Stimulated activated naive CD8-positive, alpha-beta T cell treated with anti-CD3 and anti-CD28 coated beads, Interleukin-15, Interleukin-2, amounts not matched to agents 100 ng/mL and 50 ng/mL, for 24 hours (primary cell): ENCODE results near the gene MECP2.
A peak's percentile ranks its signal among the peaks of the same experiment; 100 is the strongest.

Experiments
- H3K27ac Mint-ChIP-seq: one replicate; pipeline ENCODE4 v1.8.0; 2021; ENCODE audit warnings: mild to moderate bottlenecking, mixed read lengths
- H3K27me3 Mint-ChIP-seq: one replicate; pipeline ENCODE4 v1.8.0; 2021; ENCODE audit warnings: mixed read lengths
- H3K36me3 Mint-ChIP-seq: one replicate; pipeline ENCODE4 v1.8.0; 2021; ENCODE audit warnings: low read depth, mixed read lengths
- H3K4me1 Mint-ChIP-seq: one replicate; pipeline ENCODE4 v1.8.0; 2021; ENCODE audit warnings: low read depth, mixed read lengths
- H3K4me3 Mint-ChIP-seq: one replicate; pipeline ENCODE4 v1.8.0; 2021; ENCODE audit warnings: mild to moderate bottlenecking, mixed read lengths
- H3K9me3 Mint-ChIP-seq: one replicate; pipeline ENCODE4 v1.8.0; 2021; ENCODE audit warnings: mixed read lengths

MECP2 gene

DNA sequence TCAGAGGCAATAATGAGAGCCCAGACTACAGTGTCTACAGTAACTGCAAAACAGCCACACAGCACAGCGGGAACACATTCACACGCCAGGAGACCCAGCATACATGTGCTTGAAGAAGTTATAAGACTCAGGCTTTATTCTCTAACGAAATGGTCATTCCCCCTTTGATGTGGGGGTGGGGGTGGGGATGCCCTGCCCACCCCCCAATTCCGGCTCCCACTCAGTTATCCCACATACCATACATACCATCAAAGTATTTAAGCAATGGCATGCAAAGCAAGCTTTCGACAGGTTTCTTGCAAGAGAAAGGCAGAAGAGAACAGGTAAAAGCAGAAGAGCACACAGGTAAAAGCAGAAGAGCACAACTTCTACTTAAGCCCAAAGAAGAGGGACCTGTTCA is 3.6 kb downstream of the MECP2 start:
- no peaks in the 10 kb centered on the region for H3K27me3 Mint-ChIP-seq
- H3K4me1 Mint-ChIP-seq = peaks cover 69% of the 10 kb centered on the region
- peak overlapping the region; percentile 47 for H3K27ac Mint-ChIP-seq
- peaks cover 33% of the 10 kb centered on the region for H3K36me3 Mint-ChIP-seq
- no peaks in the 10 kb centered on the region for H3K9me3 Mint-ChIP-seq
- peak overlapping the region; percentile 91 for H3K4me3 Mint-ChIP-seq

DNA sequence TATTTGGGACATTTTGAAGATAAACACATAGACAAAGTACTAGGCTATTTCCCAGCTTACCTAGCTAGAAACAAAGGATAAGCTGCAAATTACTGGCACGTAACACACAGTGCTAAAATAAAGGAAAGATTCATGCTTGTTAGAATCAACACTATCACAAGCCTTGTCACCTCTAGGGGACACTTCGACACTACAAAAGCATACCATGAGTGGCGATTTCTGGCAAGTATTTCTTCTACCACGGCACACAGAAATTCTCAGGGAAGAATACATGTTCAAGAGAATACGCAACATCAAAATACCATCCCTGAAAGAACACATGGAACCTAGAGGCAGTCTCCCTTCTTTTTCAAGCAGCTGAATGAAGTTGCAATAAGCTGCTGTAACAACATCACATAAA is 5.1 kb downstream of the MECP2 start:
- Mint-ChIP-seq H3K27me3 (no peaks in the 10 kb centered on the region), H3K4me3 (peak overlapping the region; percentile 67), H3K36me3 (peaks cover 39% of the 10 kb centered on the region), H3K4me1 (peaks cover 68% of the 10 kb centered on the region), H3K9me3 (no peaks in the 10 kb centered on the region), H3K27ac (peak overlapping the region; percentile 84)

DNA sequence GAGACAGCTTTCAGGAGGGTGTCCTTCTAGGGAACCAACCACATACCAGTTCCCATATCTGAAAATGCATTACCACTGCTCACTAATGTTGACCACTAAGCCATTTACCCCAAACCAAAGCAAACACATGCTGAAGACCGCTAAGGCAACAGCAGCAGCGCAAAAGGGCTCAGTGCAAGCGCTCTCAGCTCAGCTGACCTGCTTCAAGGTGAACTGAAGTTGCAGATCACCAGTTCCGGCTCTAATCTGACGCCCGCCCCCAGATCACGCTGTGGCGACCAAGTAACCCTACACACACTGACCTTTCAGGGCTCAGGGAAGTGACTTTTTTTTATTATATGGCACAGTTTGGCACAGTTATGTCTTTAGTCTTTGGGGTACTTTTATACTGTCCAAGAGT is 5.8 kb downstream of the MECP2 start:
- Mint-ChIP-seq H3K36me3 (peaks cover 39% of the 10 kb centered on the region), H3K4me1 (peaks cover 68% of the 10 kb centered on the region), H3K4me3 (no peak overlapping the region), H3K27ac (peak overlapping the region; percentile 26), H3K27me3 (no peaks in the 10 kb centered on the region), H3K9me3 (no peaks in the 10 kb centered on the region)

DNA sequence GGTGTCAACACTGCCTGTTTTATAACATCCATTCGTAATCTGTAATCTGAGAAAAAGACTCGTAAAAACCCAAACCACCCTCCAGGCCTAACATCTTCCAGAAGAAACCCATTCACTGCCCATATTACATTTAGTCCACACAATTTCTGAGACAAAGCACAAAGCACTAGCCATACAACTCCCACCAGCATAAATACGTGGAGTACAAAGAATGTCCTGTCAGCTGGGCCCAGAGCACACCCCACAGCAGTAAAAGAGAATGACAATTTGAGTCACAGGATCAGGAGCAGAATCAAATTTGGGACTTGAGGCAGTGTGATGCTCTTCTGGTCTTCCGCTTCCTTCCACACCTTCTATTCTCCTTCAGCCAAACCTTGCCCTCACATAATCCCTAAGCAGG is 6.8 kb downstream of the MECP2 start:
- H3K27me3 Mint-ChIP-seq = no peaks in the 10 kb centered on the region
- H3K36me3 Mint-ChIP-seq = peaks cover 32% of the 10 kb centered on the region
- H3K9me3 Mint-ChIP-seq = no peaks in the 10 kb centered on the region
- peaks cover 61% of the 10 kb centered on the region for H3K4me1 Mint-ChIP-seq
- no peak overlapping the region for H3K4me3 Mint-ChIP-seq
- H3K27ac Mint-ChIP-seq = peak overlapping the region; percentile 72

DNA sequence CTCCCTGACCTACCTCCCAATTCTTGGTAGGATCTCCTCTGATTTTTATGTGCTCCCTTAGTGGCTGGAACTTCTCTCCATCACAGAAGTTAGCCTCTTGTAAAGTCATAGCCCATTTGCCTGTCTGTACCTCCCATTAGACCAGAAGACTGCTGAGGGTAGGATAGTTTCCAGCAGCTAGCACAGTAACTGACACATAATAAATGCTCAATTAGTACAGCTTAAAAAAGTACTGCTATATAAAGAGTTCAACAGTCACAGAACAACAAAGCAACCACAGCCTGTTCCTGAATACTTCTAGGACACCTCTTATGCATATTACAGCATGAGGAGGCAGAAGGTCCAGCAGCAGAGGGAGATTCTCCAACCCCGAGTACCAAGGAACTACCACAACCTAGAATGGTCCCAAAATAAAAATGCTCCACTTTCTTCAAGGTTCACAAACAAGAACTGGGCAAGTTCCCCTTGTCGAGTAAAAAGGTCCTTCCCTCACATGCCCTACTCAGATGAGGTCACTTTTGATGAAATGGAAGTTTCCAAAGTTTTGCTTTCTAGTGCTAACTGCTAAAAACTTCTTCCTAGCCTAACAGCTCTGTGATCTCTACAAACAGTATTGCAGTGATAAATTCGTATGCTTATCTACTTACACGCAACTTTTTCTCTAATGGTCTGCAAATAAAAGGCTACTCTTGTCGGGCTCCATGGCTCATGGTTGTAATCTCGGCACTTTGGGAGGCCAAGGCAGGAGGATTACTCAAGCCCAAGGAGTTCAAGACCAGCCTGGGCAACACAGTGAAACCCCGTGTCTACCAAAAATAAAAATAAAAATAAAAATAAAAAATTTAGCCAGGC is 12.8 kb downstream of the MECP2 start:
- Mint-ChIP-seq H3K4me3 (peak overlapping the region; percentile 19), H3K36me3 (peaks cover 28% of the 10 kb centered on the region), H3K27ac (peak overlapping the region; percentile 93)

DNA sequence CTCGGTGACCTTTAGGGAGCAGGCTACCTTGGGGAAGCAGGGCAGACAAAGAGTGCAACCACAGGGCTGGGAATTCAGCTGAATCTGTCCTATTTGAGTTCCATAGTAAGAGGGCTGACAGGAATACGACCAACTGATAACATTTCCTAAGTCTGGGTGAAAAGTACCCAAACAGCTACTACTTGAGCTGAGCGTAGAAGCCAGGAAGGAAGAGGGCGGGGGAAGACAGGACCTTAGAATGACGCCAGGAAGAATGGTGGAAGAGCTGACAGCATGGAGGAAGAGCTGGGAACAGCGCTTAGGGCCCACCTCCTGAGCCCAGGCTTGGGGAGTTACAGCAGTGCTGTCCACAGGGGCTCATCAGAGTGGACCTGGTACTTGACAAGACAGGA is 14.4 kb downstream of the MECP2 start:
- Mint-ChIP-seq H3K4me3 (peak overlapping the region; percentile 4), H3K27ac (peak overlapping the region; percentile 64)

More for the DNA sequence above, 12.8 kb downstream of the MECP2 start:
- Mint-ChIP-seq H3K4me1 (peaks cover 36% of the 10 kb centered on the region), H3K27me3 (no peaks in the 10 kb centered on the region), H3K9me3 (no peaks in the 10 kb centered on the region)

DNA sequence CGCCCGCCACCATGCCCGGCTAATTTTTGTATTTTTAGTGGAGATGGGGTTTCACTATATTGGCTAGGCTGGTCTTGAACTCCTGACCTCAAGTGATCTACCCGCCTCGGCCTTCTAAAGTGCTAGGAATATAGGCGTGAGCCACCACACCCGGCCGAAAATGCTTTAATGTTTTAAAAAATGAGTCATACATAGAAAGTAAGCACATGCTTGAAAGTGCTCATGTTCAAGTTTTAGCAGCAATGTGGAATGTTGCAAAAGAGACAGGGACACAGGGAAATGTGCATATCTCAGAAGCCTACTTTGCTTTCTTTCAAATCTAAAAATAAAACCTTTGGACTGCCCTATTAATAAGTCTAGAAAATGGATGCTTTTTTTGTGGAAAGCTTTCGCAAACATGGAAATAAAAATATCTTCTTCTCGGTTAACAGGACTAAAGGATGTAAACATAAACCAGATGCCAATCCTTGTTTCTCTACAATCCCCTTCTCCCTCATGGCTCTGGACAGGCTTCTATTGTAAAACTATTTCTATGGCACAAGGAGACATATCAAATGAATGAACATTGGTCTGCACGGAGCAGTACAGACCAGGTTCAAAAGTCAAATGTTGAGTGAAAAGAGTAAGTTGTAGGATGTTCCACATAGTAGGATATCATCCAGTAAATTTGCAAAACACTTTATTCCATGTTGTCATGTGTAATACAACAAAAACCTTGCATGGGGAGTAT is 15.0 kb downstream of the MECP2 start:
- Mint-ChIP-seq H3K27me3 (no peaks in the 10 kb centered on the region), H3K4me3 (peak overlapping the region; percentile 4), H3K9me3 (no peaks in the 10 kb centered on the region), H3K36me3 (peaks cover 24% of the 10 kb centered on the region), H3K4me1 (peaks cover 31% of the 10 kb centered on the region), H3K27ac (peak overlapping the region; percentile 64)

More for the DNA sequence above, 14.4 kb downstream of the MECP2 start:
- peaks cover 36% of the 10 kb centered on the region for H3K4me1 Mint-ChIP-seq
- no peaks in the 10 kb centered on the region for H3K27me3 Mint-ChIP-seq
- H3K9me3 Mint-ChIP-seq = no peaks in the 10 kb centered on the region
- H3K36me3 Mint-ChIP-seq = peaks cover 29% of the 10 kb centered on the region

DNA sequence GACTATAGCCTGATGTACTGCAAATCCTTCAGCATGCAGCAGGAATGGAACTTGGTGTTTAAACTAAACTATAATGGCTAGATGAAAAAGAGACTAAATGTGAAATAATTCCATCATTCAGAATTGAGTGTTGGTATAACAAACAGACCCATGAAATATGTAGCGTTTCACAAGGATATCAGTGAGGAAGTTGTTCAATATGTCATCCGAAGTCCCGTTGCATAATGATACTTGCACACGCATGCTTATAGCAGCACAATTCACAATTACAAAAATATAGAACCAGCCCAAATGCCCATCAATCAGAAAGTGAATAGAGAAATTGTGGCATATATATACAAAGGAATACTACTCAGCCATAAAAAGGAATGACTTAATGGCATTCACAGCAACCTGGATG is 20.4 kb downstream of the MECP2 start:
- no peaks in the 10 kb centered on the region for H3K27me3 Mint-ChIP-seq
- H3K36me3 Mint-ChIP-seq = peaks cover 24% of the 10 kb centered on the region
- no peak overlapping the region for H3K27ac Mint-ChIP-seq
- no peak overlapping the region for H3K4me3 Mint-ChIP-seq
- peaks cover 47% of the 10 kb centered on the region for H3K4me1 Mint-ChIP-seq
- no peaks in the 10 kb centered on the region for H3K9me3 Mint-ChIP-seq

DNA sequence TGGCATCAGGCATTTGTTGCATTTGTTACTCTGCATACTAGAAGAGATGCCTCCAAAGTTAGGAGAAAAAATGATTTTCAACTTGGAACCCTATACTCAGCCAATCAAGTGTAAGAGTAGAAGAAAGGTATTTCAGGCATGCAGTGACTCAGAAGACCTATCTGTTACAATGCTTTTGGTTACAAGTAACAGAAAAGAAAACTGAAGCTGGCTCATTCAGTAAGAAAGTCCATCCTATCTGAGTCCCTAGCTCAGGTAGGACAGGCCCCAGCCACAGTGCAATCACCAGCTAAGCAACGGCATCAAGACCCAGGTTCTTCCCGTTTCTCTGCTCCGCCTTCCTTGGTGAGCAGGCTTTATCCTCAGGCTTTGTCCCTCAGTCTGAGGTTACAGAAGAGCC is 23.3 kb downstream of the MECP2 start:
- Mint-ChIP-seq H3K36me3 (peaks cover 34% of the 10 kb centered on the region), H3K4me3 (no peak overlapping the region), H3K9me3 (no peaks in the 10 kb centered on the region), H3K27me3 (no peaks in the 10 kb centered on the region), H3K4me1 (peaks cover 52% of the 10 kb centered on the region), H3K27ac (no peak overlapping the region)

DNA sequence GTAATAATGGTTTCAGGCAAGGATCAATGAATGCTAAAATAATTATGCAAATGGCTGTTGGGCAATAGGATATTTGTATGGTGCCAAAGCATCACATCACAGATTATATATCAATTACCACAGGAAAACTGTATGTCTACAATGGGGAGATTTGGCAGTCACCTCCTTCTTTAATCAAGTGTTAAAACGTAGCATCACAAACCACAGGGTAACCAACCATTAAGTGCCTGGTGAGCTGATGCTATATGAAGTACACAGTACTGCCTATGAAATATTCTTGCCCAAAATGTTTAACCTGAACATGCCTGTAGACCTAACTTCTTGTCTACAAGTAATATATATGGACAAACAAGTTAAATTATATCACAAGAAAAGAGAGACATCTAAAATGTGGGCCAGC is 25.3 kb downstream of the MECP2 start:
- H3K9me3 Mint-ChIP-seq = no peaks in the 10 kb centered on the region
- H3K27me3 Mint-ChIP-seq = no peaks in the 10 kb centered on the region
- H3K4me1 Mint-ChIP-seq = peaks cover 61% of the 10 kb centered on the region
- no peak overlapping the region for H3K27ac Mint-ChIP-seq
- peaks cover 30% of the 10 kb centered on the region for H3K36me3 Mint-ChIP-seq
- no peak overlapping the region for H3K4me3 Mint-ChIP-seq

DNA sequence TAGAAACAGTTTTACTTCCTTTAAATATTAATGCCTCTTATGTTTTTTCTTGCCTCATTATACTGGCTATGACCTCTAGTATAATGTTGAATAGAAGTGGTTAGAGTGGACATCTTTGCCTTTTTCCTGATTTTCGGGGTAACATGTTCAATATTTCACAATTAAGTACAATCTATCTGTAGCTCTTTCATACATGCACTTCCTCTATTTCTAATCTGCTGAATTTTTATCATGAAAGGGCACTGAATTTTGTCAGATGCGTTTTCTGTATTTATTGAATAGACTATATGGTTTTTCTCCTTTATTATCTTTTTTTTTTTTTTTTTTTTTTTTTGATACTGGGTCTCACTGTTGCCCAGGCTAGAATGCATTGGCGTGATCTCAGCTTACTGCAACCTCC is 29.0 kb downstream of the MECP2 start:
- Mint-ChIP-seq H3K27me3 (no peaks in the 10 kb centered on the region), H3K27ac (no peak overlapping the region), H3K4me3 (no peak overlapping the region), H3K4me1 (peaks cover 60% of the 10 kb centered on the region), H3K36me3 (peaks cover 17% of the 10 kb centered on the region), H3K9me3 (no peaks in the 10 kb centered on the region)

DNA sequence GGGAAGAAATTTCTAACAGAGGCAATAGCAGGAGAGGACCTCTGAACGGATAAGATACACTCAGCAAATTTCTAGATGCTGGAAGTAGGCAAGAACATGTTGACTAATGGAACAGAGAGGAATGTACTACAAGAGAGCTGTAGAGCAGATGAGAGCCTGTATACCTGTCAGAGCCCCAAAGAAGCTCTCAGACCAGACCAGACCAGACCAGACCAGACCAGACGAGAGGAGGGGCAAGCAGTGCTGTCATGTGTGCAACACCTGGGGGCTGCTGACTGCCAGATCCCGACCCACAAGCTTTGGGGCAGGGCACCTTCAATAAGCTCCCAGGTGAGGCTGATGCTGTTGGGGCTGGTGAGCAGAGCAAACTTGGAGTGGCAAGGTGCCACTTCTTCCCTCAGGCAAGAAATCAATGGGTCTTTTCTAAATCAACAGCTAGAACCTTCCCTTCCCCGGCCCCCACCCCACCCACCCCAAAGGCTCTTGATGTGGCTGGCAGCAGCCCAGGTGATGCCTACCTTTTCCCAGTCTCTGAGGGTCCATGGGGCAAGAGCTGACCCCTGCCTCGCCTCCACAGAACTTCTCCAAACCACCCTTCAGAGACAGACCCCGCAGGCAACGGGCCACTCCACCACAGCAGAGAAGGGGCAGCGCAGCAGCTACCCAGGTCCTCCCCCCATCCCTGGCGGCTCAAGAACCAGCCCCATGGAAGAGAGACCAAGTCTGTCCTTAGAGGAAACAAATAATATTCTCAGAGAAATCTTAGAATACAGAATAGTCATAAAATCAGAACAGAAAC is 32.7 kb downstream of the MECP2 start:
- Mint-ChIP-seq H3K9me3 (no peaks in the 10 kb centered on the region), H3K27me3 (no peaks in the 10 kb centered on the region), H3K27ac (peak overlapping the region; percentile 65), H3K4me1 (peaks cover 72% of the 10 kb centered on the region), H3K36me3 (peaks cover 13% of the 10 kb centered on the region), H3K4me3 (no peak overlapping the region)

DNA sequence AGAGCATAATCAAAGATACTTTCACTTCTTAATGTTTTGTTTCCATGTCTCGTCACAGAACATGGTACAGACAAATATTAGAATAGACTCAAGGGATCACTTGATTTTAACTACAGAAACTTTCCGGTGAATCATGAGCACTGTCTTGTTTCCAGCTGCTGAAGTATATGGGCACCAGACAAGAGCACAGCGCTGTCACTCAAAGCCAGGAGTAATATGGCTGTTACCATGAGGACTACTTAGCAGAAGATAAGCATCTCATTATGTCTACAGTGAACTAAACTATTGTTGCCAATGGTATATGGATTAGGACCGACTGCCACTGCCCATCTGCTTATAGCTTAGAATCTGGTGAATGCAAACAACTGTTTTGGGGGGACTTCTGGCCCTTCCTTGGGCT is 34.3 kb downstream of the MECP2 start:
- H3K4me3 Mint-ChIP-seq = no peak overlapping the region
- peaks cover 25% of the 10 kb centered on the region for H3K36me3 Mint-ChIP-seq
- no peaks in the 10 kb centered on the region for H3K27me3 Mint-ChIP-seq
- peaks cover 84% of the 10 kb centered on the region for H3K4me1 Mint-ChIP-seq
- H3K9me3 Mint-ChIP-seq = no peaks in the 10 kb centered on the region
- peak overlapping the region; percentile 75 for H3K27ac Mint-ChIP-seq

DNA sequence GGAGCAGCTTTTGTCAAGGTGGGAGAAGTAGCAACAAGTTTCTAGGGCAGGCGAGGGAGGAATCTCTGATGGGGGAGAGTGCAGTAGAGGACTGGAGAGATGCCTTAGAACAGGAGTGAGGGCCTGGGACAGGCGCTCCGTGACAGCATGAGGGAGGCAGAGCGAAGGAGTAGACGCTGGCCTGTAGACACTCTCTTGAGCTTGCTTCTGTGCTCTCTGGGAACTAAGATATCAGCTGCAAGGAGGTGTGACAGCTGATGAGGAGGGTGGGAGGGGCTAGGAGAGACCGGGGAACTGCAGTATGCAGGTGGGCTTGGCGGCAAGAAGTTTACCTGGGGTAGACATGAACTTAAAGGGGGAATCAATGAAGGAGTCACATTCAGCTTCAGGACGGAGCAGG is 35.7 kb downstream of the MECP2 start:
- Mint-ChIP-seq H3K27ac (peak overlapping the region; percentile 80), H3K36me3 (peaks cover 36% of the 10 kb centered on the region), H3K27me3 (no peaks in the 10 kb centered on the region), H3K9me3 (no peaks in the 10 kb centered on the region), H3K4me1 (peaks cover 89% of the 10 kb centered on the region), H3K4me3 (no peak overlapping the region)
